ENCODE measurements around the gene NUP62. TPM values are rescaled to one million over a fixed set of nuclear protein-coding genes. Genes with fewer than 3 reads are reported as not detected.
"Not testable (repeated sequence)": the region's sequence is repeated elsewhere in the genome, so short reads cannot be mapped to it uniquely, and the experiment has no call there.

Gene NUP62
- total RNA-seq, 2 experiments from 2014 or later, result 128 to 192 TPM

- Mint-ChIP-seq H3K27me3 (peaks cover 30% of the 10 kb centered on the region), H3K4me1 (peaks cover 8% of the 10 kb centered on the region), H3K9me3 (ENCODE audit: low read depth) (peaks cover 2% of the 10 kb centered on the region), H3K4me3 (no peak overlapping the region), H3K36me3 (no peaks in the 10 kb centered on the region), H3K27ac (no peak overlapping the region)
- no peak for DNase-seq
- CTCF ChIA-PET, result no interaction called here
- no peak for ATAC-seq
Observed at GRCh38 chr19:49946415-49946814, 17.1 kb upstream of the NUP62 start.

- H3K4me3 Mint-ChIP-seq; DNase-seq; H3K27ac Mint-ChIP-seq; H3K36me3 Mint-ChIP-seq; H3K9me3 Mint-ChIP-seq (ENCODE audit: low read depth); ATAC-seq; CTCF ChIA-PET: not testable (repeated sequence)
- Mint-ChIP-seq H3K27me3 (peaks cover 32% of the 10 kb centered on the region), H3K4me1 (peaks cover 18% of the 10 kb centered on the region)
Observed at GRCh38 chr19:49944567-49944966, 15.3 kb upstream of the NUP62 start.

- peaks cover 18% of the 10 kb centered on the region for H3K4me1 Mint-ChIP-seq
- CTCF ChIA-PET, result interaction anchor here (1.1 kb wide), 1 partner anchor 11 kb away, joined by 3 read pairs; no protein-coding TSS in a partner anchor
- ATAC-seq (peak; percentile 44), DNase-seq (no peak)
- peaks cover 2% of the 10 kb centered on the region for H3K9me3 Mint-ChIP-seq (ENCODE audit: low read depth)
- no peak overlapping the region for H3K27ac Mint-ChIP-seq
- no peaks in the 10 kb centered on the region for H3K36me3 Mint-ChIP-seq
- no peak overlapping the region for H3K4me3 Mint-ChIP-seq
- H3K27me3 Mint-ChIP-seq, result peaks cover 41% of the 10 kb centered on the region
Observed at GRCh38 chr19:49940482-49940791, 11.1 kb upstream of the NUP62 start.

- Mint-ChIP-seq H3K27me3 (peaks cover 37% of the 10 kb centered on the region), H3K4me3 (no peak overlapping the region), H3K9me3 (ENCODE audit: low read depth) (peaks cover 2% of the 10 kb centered on the region), H3K4me1 (peaks cover 18% of the 10 kb centered on the region), H3K27ac (no peak overlapping the region), H3K36me3 (no peaks in the 10 kb centered on the region)
- no peak for DNase-seq
- ATAC-seq, result peak; percentile 35
- CTCF ChIA-PET, result interaction anchor here (1.1 to 2.8 kb wide), 4 partner anchors 11 to 196 kb away, joined by 3 to 11 read pairs (median 6); no protein-coding TSS in a partner anchor
Observed at GRCh38 chr19:49939721-49940481, 10.6 kb upstream of the NUP62 start.

GRCh38 chr19:49938662-49939061, 9.4 kb upstream of the NUP62 start:
- H3K27ac Mint-ChIP-seq, result no peak overlapping the region
- no peaks in the 10 kb centered on the region for H3K9me3 Mint-ChIP-seq (ENCODE audit: low read depth)
- H3K36me3 Mint-ChIP-seq, result no peaks in the 10 kb centered on the region
- peaks cover 33% of the 10 kb centered on the region for H3K27me3 Mint-ChIP-seq
- CTCF ChIA-PET, result interaction anchor here (1.0 to 2.8 kb wide), 7 partner anchors 10 to 197 kb away, joined by 3 to 22 read pairs (median 9); partner anchors contain the start of gene VRK3
- no peak for DNase-seq
- H3K4me3 Mint-ChIP-seq, result no peak overlapping the region
- ATAC-seq, result no peak
- peaks cover 13% of the 10 kb centered on the region for H3K4me1 Mint-ChIP-seq

GRCh38 chr19:49937750-49938381, 8.6 kb upstream of the NUP62 start:
- ATAC-seq, result peak; percentile 69
- Mint-ChIP-seq H3K4me1 (peaks cover 19% of the 10 kb centered on the region), H3K36me3 (no peaks in the 10 kb centered on the region), H3K27ac (no peak overlapping the region), H3K9me3 (ENCODE audit: low read depth) (no peaks in the 10 kb centered on the region), H3K27me3 (peaks cover 25% of the 10 kb centered on the region), H3K4me3 (no peak overlapping the region)
- peak; percentile 82 for DNase-seq
- CTCF ChIA-PET, result interaction anchor here (0.6 to 2.8 kb wide), 20 partner anchors 9 to 220 kb away, joined by 3 to 22 read pairs (median 4); partner anchors contain the start of genes ATF5, FUZ, IL4I1 and NUP62

- no peak for ATAC-seq
- Mint-ChIP-seq H3K4me1 (peaks cover 29% of the 10 kb centered on the region), H3K36me3 (peaks cover 4% of the 10 kb centered on the region)
Observed at GRCh38 chr19:49936549-49936948, 7.2 kb upstream of the NUP62 start.

GRCh38 chr19:49933643-49934042, 4.3 kb upstream of the NUP62 start:
- CTCF ChIA-PET, result interaction anchor here (1.0 to 1.5 kb wide), 3 partner anchors 18 to 202 kb away, joined by 3 to 4 read pairs (median 4); no protein-coding TSS in a partner anchor

More at GRCh38 chr19:49936549-49936948, 7.2 kb upstream of the NUP62 start:
- no peak for DNase-seq
- CTCF ChIA-PET, result interaction anchor here (1.7 to 1.8 kb wide), 2 partner anchors 51 to 199 kb away, joined by 5 to 7 read pairs; no protein-coding TSS in a partner anchor
- Mint-ChIP-seq H3K9me3 (ENCODE audit: low read depth) (no peaks in the 10 kb centered on the region), H3K4me3 (no peak overlapping the region), H3K27me3 (peaks cover 14% of the 10 kb centered on the region), H3K27ac (no peak overlapping the region)

GRCh38 chr19:49932731-49933131, 3.4 kb upstream of the NUP62 start:
- Mint-ChIP-seq H3K4me1 (peaks cover 40% of the 10 kb centered on the region), H3K27ac (peak overlapping the region; percentile 45)
- CTCF ChIA-PET, result interaction anchor here (0.7 to 1.5 kb wide), 3 partner anchors 19 to 52 kb away, joined by 3 to 4 read pairs (median 4); no protein-coding TSS in a partner anchor

More at GRCh38 chr19:49933643-49934042, 4.3 kb upstream of the NUP62 start:
- H3K4me1 Mint-ChIP-seq, result peaks cover 34% of the 10 kb centered on the region
- peaks cover 9% of the 10 kb centered on the region for H3K27me3 Mint-ChIP-seq
- no peak overlapping the region for H3K4me3 Mint-ChIP-seq
- peaks cover 15% of the 10 kb centered on the region for H3K36me3 Mint-ChIP-seq
- no peaks in the 10 kb centered on the region for H3K9me3 Mint-ChIP-seq (ENCODE audit: low read depth)
- no peak overlapping the region for H3K27ac Mint-ChIP-seq
- no peak for ATAC-seq
- no peak for DNase-seq

GRCh38 chr19:49932041-49932451, 2.7 kb upstream of the NUP62 start:
- ATAC-seq, result no peak
- DNase-seq, result no peak
- CTCF ChIA-PET, result no interaction called here
- Mint-ChIP-seq H3K4me1 (peaks cover 47% of the 10 kb centered on the region), H3K4me3 (peak overlapping the region; percentile 5), H3K27ac (peak overlapping the region; percentile 45), H3K9me3 (ENCODE audit: low read depth) (no peaks in the 10 kb centered on the region), H3K36me3 (peaks cover 28% of the 10 kb centered on the region), H3K27me3 (peaks cover 9% of the 10 kb centered on the region)

More at GRCh38 chr19:49932731-49933131, 3.4 kb upstream of the NUP62 start:
- Mint-ChIP-seq H3K9me3 (ENCODE audit: low read depth) (no peaks in the 10 kb centered on the region), H3K27me3 (peaks cover 9% of the 10 kb centered on the region), H3K36me3 (peaks cover 21% of the 10 kb centered on the region), H3K4me3 (no peak overlapping the region)
- peak; percentile 78 for DNase-seq
- ATAC-seq, result no peak

- H3K27me3 Mint-ChIP-seq, result peaks cover 5% of the 10 kb centered on the region
- peak overlapping the region; percentile 30 for H3K27ac Mint-ChIP-seq
- H3K9me3 Mint-ChIP-seq (ENCODE audit: low read depth), result no peaks in the 10 kb centered on the region
- H3K36me3 Mint-ChIP-seq, result peaks cover 31% of the 10 kb centered on the region
- no peak for DNase-seq
- H3K4me1 Mint-ChIP-seq, result peaks cover 52% of the 10 kb centered on the region
- no peak overlapping the region for H3K4me3 Mint-ChIP-seq
- no peak for ATAC-seq
- CTCF ChIA-PET, result no interaction called here
Observed at GRCh38 chr19:49931293-49932040, 2.2 kb upstream of the NUP62 start.

- peak overlapping the region; percentile 93 for H3K27ac Mint-ChIP-seq
- H3K4me1 Mint-ChIP-seq, result peaks cover 55% of the 10 kb centered on the region
- H3K4me3 Mint-ChIP-seq, result peak overlapping the region; percentile 98
- ATAC-seq (no peak), DNase-seq (no peak)
- CTCF ChIA-PET, result interaction anchor here (1.6 kb wide), 1 partner anchor 40 kb away, joined by 5 read pairs; no protein-coding TSS in a partner anchor
- peaks cover 34% of the 10 kb centered on the region for H3K36me3 Mint-ChIP-seq
- H3K27me3 Mint-ChIP-seq, result no peaks in the 10 kb centered on the region
- no peaks in the 10 kb centered on the region for H3K9me3 Mint-ChIP-seq (ENCODE audit: low read depth)
Observed at GRCh38 chr19:49930483-49931011, 1.2 kb upstream of the NUP62 start.
